NCI-H187 (cell line): ENCODE data around the gene NR1D1.

ENCODE experiments used
- DNase-seq, 2 experiments: peaks; one replicate each; lab custom pipeline; 2025; lab: John Stamatoyannopoulos, UW

The NR1D1 gene

DNA sequence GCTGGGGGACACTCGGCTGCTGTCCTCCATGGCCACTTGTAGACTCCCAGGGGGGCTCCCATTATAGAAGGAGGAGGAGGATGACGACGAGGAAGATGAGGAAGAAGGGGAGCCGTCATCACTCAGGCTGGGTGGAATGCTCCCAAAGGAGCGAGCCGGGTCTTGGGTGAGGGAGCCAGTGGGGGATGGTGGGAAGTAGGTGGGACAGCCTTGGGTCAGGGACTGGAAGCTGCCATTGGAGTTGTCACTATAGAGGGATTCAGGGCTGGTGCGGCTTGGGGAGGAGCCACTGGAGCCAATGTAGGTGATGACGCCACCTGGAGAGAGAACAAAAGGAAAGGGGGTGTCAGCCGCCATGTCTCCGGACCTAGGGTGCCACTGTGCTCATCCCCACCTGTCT lies 3.3 kb downstream of the NR1D1 start:
- no peak for DNase-seq

DNA sequence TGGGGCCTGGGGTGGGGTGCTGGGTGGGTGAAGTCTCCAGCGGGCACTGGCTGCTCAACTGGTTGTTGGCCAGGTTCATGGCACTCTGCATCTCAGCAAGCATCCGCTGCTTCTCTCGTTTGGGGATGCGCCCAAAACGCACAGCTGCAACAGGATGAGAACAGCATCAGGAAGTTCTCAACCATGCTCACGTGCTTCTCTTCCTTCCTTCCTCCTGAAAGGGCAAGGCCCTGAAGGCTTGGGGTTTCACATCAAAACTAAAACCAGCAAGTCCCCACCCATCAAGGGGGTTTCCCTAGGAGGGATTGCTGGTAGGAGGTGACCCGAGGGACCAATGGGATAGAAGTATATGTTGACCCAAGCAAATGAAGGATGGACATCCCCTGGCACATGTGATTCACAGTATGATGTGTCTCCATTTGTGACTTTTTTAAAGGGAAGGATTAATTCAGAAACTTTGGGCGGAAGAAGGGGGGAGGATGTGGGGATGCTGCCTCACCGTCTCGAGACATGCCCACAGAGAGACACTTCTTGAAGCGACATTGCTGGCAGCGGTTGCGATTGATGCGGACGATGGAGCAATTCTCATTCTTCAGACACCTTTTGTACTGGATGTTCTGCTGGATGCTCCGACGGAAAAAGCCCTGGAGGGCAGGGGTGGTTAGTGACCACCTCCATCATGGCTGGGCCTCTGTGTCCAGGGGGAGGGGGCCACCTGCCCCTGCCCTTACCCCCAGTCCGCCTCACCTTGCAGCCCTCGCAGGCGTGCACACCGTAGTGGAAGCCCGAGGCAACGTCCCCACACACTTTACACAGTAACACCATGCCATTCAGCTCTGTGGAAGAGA lies 4.2 kb downstream of the NR1D1 start:
- no peak for DNase-seq

DNA sequence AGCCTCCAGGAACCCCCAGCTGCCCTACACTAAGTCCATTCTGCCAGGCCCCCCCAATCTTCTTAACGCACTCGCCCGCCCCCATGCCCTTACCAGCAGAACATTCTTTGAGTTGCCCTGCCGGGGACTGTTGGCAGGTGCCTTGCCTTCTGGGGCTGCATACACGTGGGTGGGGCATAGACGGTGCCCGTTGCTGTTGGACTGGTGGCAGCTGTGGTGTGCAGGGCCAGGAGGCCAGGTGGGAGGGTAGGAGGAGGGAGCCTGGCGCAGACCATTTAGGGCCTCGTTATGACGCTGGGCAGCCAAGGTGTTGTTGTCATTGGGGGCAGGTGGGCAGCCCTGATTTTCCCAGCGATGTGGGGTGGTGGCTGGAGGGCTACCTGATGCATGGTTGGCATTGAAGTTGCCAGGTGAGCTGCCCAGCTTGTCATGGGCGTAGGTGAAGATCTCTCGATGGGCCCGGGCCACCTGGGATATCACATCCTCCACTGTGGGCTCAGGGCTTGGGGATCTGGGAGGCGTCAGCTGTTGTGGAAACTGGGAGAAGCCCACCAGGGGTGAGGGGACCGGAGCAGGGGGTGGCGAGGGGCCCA lies 4.9 kb downstream of the NR1D1 start:
- no peak for DNase-seq

DNA sequence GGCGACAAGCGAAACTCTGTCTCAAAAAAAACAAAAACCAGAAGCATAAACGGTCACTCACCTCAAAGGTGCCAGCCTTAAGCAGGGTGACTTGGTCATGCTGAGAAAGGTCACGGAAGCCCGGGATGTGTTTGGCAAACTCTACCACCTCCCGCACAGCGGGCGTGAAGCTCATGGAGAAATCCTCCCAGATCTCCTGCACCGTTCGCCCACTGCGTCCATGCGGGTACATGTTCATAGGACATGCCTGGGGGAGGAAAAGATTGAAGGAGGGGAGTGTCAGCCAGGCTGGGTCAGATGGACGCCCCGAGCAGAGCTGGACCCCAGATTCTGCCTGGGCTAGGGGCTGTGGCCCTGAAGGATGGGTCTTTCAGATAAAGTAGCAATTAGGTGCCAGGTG lies 5.5 kb downstream of the NR1D1 start:
- DNase-seq, result no peak

DNA sequence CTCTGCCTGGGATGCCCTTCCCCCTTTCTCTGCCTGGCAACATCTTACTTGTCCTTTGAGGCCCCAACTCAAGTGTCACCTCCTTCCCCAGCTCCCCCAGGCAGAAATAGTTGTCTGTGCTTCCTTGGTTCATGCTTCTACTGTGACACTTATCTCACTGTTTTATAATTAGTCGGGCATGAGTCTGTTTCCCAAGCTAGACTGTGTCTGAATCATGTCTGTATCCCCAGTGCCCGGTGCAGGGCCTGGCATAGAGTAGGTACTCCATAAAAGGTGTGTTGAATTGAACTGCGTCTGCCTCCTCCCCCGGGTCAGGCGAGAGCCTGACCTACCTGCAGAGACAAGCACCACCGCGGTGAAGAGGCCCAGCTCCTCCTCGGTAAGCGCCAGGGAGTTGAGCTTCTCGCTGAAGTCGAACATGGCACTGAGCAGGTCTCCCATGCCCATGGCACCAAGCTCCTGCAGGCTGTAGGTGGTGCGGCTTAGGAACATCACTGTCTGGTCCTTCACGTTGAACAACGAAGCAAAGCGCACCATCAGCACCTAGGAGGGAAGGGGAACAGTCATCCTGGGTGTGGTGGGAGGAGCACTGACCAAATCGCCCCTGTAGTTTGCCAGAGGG lies 6.7 kb downstream of the NR1D1 start:
- no peak for DNase-seq

DNA sequence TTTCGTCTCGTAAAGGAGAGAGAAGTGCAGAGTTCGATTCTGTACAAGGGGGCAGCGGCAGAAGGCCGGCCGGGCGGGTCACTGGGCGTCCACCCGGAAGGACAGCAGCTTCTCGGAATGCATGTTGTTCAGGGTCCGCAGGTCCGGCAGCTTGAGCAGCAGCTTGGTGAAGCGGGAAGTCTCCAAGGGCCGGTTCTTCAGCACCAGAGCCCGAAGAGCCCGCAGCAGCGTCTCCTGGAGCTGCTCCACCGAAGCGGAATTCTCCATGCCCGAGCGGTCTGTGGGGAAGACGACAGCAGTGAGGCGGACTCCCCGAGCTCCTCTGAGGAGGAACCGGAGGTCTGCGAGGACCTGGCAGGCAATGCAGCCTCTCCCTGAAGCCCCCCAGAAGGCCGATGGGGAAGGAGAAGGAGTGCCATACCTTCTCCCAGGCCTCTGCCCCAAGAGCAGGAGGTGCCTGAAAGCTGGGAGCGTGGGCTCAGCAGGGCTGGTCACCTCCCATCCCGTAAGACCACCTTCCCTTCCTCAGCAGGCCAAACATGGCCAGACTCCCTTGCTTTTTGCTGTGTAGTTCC lies 7.3 kb downstream of the NR1D1 start:
- DNase-seq, result no peak

DNA sequence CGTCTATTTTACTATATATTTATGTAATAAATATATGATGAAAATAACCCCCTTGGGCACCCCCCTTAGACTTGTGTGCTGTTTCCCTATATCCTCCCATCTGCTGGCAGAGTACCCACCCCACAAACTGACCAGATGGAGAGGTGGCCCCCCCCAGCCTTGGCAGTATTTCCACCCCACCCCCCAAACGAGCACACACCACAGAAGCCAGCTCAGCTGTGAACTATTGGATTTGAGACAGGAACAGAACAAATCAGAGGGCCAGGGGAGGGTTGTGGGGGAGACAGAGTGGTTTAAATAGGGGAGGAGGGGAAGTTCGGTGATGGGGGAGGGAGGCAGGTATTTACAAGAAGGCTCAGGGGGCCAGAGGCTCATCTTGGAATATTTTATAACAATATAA lies 7.8 kb downstream of the NR1D1 start:
- no peak for DNase-seq

DNA sequence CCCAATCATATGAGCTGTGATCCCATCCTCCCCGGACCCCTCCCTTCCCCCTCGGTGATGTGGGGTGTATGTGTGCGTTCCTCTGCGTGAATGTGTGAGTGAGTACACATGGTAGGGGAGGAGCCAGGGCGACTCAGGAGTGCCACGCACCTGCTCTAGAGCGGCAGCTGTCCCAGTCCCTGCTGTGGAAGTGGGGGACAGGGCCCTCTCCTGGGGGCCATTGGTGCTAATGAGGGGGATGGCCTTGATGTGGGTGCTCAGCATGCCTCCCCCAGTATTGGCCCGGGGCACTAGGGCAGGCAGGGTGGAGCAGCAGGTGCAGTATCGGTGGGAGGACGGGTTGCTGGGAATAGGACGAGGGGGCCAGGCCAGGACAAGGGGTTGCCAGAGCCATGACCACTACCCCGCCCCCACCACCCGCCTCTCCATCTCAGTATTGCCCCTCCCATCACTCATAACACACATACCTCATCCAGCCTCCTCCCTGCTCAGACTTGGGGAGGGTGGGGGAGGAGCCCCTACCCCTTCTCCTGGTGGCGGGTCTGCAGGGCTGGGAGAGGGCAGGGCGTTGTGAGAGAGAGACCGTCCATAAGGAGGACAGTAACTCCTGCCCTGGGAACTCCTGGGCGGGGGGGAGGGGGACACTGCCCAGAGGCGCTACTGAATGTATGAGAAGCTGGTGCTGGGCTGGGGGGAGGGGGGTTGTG lies 8.5 kb downstream of the NR1D1 start:
- no peak for DNase-seq

DNA sequence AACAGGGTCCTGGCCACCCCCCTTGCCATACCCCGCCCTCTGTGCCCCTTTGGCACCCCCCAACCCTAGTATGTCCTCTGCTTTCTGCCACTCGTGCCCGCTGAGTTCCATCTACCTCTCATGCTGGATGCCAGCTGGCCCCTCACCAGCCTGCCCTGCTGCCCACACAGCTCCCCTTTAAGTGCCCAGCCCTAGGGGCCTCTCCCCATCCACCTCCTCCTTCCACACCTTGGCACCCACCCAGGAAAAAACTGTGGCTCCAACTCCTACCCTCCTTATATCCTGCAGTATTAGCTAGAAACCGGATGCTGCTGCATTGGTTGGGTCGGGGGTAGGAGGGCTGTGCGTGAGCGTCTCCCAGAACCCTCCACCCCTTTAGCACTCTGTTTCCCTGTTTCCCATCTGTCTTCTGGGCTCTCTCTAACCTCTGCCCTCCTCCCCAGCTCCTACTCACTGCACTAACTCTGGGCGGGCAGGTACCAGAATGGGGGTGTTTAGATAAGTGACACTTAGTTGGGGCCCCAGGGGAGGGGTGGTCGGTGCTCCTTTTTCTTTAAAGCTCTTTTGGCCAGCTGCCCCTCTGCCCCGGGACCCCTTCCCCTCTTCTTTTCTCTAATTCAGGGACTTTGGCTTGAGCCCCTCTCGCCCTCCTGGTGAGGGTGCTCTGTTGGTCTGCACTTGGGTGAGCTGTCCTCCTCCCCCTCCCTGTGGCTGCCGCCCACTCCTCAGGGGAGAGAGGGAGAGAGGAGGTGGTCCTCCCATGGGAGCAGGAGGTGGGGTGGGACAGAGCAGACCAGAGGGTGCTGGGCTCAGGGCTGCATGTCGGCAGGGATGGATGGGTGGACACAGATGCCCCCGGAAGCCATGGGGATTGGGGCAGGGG lies 9.9 kb downstream of the NR1D1 start:
- DNase-seq, result no peak

DNA sequence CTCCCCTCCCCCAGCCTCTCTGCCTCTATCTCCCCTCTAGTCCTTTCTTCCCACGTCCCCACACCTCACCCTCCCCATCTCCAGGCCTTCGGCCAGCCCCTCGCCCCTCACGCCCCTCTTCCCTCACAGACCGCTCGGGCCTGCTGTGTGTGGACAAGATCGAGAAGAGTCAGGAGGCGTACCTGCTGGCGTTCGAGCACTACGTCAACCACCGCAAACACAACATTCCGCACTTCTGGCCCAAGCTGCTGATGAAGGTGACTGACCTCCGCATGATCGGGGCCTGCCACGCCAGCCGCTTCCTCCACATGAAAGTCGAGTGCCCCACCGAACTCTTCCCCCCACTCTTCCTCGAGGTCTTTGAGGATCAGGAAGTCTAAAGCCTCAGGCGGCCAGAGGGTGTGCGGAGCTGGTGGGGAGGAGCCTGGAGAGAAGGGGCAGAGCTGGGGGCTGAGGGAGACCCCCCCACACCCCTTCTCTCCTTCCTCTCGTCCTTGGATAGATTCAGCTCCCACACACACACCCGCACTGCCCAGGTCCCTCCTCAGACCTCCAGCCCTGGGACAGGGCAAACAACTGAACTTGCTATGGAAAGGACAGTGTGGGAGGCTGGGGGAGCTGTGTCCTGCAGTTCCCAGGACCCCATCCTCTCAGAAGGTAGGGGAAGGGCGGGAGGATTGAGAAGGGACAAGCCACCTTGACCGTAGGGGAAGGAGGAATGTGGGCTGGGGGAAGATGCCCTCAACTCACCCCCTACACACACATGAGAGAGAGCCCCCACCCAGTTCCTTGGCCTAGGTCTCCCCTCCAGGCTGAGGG lies 11.1 kb downstream of the NR1D1 start:
- DNase-seq, result no peak

DNA sequence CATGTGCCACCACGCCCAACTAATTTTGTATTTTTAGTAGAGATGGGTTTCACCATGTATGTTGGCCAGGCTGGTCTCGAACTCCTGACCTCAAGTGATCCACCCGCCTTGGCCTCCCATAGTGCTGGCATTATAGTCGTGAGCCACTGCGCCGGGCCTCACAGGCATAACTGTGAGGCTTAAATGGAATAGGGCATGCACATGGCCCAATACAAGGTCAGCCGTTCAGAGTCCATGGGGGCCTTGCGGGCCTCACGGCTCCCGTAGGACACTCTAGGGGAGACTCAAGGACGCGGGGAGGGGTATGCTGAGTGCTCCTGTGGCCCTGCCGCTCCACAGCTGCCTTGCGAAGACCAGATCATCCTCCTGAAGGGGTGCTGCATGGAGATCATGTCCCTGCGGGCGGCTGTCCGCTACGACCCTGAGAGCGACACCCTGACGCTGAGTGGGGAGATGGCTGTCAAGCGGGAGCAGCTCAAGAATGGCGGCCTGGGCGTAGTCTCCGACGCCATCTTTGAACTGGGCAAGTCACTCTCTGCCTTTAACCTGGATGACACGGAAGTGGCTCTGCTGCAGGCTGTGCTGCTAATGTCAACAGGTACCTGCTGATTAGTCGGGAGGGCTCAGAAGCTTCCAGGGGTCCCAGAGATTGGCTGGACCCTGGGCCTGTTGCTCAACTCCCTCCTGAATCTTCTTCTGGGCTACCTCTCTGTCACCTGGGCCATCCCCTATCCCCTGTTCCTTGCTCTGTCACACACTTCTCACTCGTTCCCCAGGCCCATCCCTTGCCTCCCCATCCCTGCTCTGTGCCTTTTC lies 12.3 kb downstream of the NR1D1 start:
- DNase-seq, result no peak

DNA sequence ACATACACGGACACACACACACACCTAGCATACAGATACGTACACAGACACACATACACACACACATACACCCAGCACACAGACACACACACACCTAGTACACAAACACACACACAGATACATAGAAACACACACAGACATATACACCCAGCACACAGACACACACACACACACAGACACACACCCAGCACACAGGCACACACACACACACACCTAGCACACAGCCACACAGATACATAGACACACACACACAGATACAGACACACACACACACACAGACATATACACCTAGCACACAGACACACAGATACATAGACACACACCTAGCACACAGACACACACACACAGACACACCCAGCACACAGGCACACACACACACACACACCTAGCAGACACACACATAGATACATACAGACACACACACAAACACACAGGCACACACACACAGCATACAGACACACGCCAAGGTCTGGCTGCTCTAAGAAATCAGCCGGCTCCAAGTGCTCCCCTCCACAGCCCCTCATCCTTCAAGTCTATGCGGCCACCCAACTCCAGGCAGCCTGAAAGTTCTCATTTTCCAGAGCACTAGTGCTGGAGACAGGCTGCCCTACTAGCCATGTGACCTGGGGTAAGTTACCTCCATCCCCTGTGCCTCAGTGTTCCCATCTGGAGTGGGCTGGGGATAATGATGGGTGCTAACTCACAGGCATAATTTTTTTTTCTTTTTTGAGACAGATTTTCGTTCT lies 13.2 kb downstream of the NR1D1 start:
- no peak for DNase-seq

DNA sequence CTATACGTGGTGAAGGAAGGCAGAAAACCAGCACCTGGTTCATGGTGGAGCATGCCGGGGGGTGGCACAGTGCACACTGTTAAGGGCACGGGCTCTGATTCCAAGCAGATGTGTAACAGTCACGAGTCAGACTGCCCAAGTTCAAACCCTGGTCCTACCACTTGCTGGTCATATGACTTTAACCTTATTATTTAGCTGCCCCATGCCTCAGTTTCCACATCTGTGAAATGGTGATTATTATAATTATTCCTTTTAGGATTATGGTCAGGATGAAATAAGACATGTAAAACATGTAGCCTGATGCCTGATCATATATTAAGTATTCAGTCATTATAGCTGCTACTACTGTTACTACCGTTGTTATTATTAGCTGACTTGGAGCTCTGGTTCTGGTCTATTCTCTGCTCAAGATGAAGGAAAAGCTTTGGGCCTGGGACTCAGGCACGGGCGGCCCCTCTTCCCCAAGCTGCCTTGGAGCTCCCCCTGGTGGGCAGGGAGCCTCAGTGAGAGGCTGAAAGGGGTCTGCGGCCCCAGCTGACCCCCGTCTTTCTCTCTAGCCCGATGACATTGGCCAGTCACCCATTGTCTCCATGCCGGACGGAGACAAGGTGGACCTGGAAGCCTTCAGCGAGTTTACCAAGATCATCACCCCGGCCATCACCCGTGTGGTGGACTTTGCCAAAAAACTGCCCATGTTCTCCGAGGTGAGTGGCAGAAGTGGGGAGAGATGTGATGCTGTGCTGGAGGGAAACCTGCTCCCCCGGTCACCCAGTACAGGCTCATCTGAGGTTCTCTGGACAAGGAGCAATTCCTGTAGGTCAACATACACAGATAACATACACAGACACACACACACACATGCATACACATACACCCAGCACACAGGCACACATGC lies 14.0 kb downstream of the NR1D1 start:
- no peak for DNase-seq

DNA sequence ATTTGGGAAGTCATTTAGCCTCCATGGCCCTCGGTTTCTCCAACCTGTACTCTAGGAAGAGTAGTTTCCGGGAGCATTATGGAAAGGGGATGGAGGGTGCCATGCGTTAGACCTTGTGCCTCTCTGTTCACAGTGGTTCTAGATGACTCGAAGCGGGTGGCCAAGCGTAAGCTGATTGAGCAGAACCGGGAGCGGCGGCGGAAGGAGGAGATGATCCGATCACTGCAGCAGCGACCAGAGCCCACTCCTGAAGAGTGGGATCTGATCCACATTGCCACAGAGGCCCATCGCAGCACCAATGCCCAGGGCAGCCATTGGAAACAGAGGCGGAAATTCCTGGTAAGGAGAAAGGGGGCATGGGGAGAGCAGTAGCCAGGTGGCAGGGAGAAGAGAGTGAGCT lies 15.9 kb downstream of the NR1D1 start:
- DNase-seq, result no peak

DNA sequence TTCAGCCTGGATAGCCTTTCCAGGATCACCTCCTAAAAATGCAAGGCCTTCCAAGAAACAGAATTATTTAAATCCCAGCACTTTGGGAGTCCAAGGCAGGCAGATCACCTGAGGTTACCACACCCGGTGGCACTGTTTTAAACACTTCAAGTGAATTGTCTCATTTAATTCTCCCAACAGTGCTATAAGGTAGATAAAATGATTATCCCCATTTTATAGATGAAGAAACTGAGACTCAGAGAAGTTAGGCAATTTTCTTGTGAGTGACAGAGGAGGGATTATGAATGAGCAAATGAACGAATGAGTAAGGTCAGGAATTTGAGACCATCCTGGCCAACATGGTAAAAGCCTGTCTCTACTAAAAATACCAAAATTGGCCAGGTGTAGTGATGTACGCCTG lies 20.8 kb downstream of the NR1D1 start:
- no peak for DNase-seq

DNA sequence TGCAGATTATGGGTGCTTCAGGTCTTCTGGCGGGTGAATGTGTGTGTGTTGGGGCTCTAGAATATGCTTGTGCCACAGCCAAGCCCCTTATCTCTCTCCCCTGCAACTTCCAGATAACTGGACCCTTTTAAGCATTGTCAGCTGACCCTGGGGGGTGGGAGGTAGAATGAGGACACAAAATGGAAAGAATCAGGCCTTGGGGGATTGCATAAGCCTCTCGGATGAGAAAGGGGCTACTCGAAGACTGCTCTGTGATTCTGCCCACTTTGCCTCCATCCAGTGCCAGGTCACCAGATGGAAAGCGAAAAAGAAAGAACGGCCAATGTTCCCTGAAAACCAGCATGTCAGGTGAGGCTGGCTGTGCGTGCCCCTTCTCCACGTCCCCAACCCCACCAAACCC lies 23.8 kb downstream of the NR1D1 start:
- no peak for DNase-seq

DNA sequence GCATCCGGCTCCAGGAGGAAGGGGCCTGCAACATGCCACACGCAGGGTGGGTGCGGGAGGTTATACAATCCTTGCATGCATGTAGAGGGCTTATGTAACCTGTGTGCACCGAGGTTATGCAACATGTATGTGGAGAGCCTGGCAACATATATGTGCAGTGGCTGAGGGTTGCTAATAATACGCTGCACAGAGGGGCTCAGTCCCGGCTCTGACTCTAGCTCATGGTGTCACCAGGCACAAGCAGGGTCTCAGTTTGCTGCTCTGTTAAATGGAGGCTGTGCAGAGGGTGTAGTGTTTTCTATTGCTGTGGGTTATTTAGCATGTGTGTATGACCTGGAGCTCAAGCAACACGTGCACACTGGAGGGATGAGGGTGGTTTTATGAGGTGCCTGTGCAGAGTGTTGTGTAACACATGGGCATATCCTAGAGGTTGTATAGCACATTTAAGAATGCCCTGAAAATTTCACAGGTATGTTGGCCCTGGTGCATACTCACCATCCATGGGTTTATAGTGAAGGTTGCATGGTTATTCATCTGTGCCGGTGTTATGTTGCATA lies 24.4 kb downstream of the NR1D1 start:
- DNase-seq, result no peak
